K562 (cell line): ENCODE data around the gene FGF22. TPM values are rescaled to one million over a fixed set of nuclear protein-coding genes. Genes with fewer than 3 reads are reported as not detected.
A peak's percentile ranks its signal among the peaks of the same experiment; 100 is the strongest.

Source experiments
- AFF1 ChIP-seq, 2 experiments: fragments of 450-650 bp; IDR thresholded peaks; 2 replicates each; pipeline ENCODE4 v1.6.1; 2018; ENCODE audit warnings: mild to moderate bottlenecking in 2 of 2, low read depth in 1 of 2; ENCODE audit not compliant: partially characterized antibody in 2 of 2
- CBX3 ChIP-seq, 2 experiments: IDR thresholded peaks; 1 replicate in 1 of 2; 2 replicates in 1 of 2; pipeline ENCODE4 v1.6.1; 2012; ENCODE audit warnings: inconsistent platforms in 2 of 2, low read length in 2 of 2, borderline replicate concordance in 1 of 2, control low read depth in 1 of 2
- FOXM1 ChIP-seq, 2 experiments: fragments of 450-650 bp in 1 of 2; sonication (generic) in 1 of 2; formaldehyde crosslinking in 1 of 2; IDR thresholded peaks; 2 replicates each; pipeline versions ENCODE4 v1.6.1 to v1.9.0; 2017 to 2022; ENCODE audit warnings: low read depth in 2 of 2, mild to moderate bottlenecking in 2 of 2, missing genetic modification reagents in 1 of 2, moderate library complexity in 1 of 2
- GABPB1 ChIP-seq: sonication (generic); formaldehyde crosslinking; IDR thresholded peaks from 2 replicates; pipeline ENCODE4 v1.8.0; 2022; ENCODE audit warnings: mild to moderate bottlenecking, missing genetic modification reagents
- HOXB6 ChIP-seq: fragments of 250-450 bp; sonication (Bioruptor Pico); IDR thresholded peaks from 2 replicates; pipeline ENCODE4 v1.5.1; 2022; ENCODE audit warnings: mild to moderate bottlenecking, borderline replicate concordance
- MAX ChIP-seq: sonication (generic); formaldehyde crosslinking; IDR thresholded peaks from 2 replicates; pipeline ENCODE4 v1.9.0; 2022; ENCODE audit warnings: mild to moderate bottlenecking, missing genetic modification reagents
- MEF2A ChIP-seq: IDR thresholded peaks from 2 replicates; pipeline ENCODE4 v1.6.1; 2011; ENCODE audit warnings: low read depth, mild to moderate bottlenecking, low read length, moderate library complexity; ENCODE audit not compliant: control insufficient read depth
- MTA3 ChIP-seq: fragments of 450-650 bp; formaldehyde crosslinking; IDR thresholded peaks from 2 replicates; pipeline ENCODE4 v1.6.1; 2017; ENCODE audit warnings: mild to moderate bottlenecking, borderline replicate concordance
- NCOR1 ChIP-seq: fragments of 450-650 bp; IDR thresholded peaks from 2 replicates; pipeline ENCODE4 v1.6.1; 2016; ENCODE audit warnings: mild to moderate bottlenecking, moderate library complexity
- PML ChIP-seq: IDR thresholded peaks from 2 replicates; pipeline ENCODE4 v1.6.1; 2012; ENCODE audit warnings: low read length, inconsistent platforms
- SAFB2 ChIP-seq: fragments of 200-400 bp; formaldehyde crosslinking; IDR thresholded peaks from 2 replicates; pipeline ENCODE4 v1.6.1; 2018; ENCODE audit warnings: borderline replicate concordance, low read length, low read depth, moderate library complexity; ENCODE audit not compliant: severe bottlenecking
- STAG1 ChIP-seq: sonication (generic); formaldehyde crosslinking; IDR thresholded peaks from 2 replicates; pipeline ENCODE4 v1.5.0; 2020; ENCODE audit warnings: missing genetic modification reagents, borderline replicate concordance
- ZBTB1 ChIP-seq: sonication (generic); formaldehyde crosslinking; IDR thresholded peaks from 2 replicates; pipeline ENCODE4 v1.8.1; 2023; ENCODE audit warnings: missing genetic modification reagents, low read depth, mild to moderate bottlenecking, borderline replicate concordance
- ZFP1 ChIP-seq: fragments of 450-650 bp; formaldehyde crosslinking; IDR thresholded peaks from 2 replicates; pipeline ENCODE4 v1.4.0; 2020; ENCODE audit warnings: mild to moderate bottlenecking, mixed read lengths
- ZNF217 ChIP-seq: sonication (generic); formaldehyde crosslinking; IDR thresholded peaks from 2 replicates; pipeline ENCODE4 v1.8.0; 2022; ENCODE audit warnings: mild to moderate bottlenecking, missing genetic modification reagents
- polyA plus RNA-seq, 8 experiments: library from polyadenylated mRNA; depleted of rRNA in 4 of 8; stranded (reverse) in 5 of 8; unstranded in 3 of 8; fragments of >200 nt; fragmentation: Nextera tagmentation in 2 of 8; fragmentation: Illumina TruSeq in 1 of 8; extraction: Ambion mirVana in 2 of 8; extraction: Trizol in 1 of 8; gene quantifications; 2 replicates each; pipeline versions ENCODE4 v1.2.1 to v1.2.3, GENCODE V29; 2011 to 2014; ENCODE audit warnings: inconsistent platforms in 1 of 8, missing spikeins in 1 of 8
- total RNA-seq, 7 experiments: library from RNA; depleted of rRNA in 6 of 7; stranded (reverse); fragments of >200 nt in 6 of 7; fragmentation: Illumina TruSeq in 2 of 7; extraction: Trizol in 2 of 7; gene quantifications; 2 replicates each; pipeline versions ENCODE4 v1.2.1 to v1.2.3, GENCODE V29; 2011 to 2021; ENCODE audit warnings: low replicate concordance in 1 of 7
- TF ChIP-seq, protein P1 (sequence below), 2 experiments: IDR thresholded peaks; 2 replicates each; pipeline ENCODE4 v1.6.1; 2011; ENCODE audit warnings: borderline replicate concordance in 1 of 2, control low read depth in 1 of 2, low read depth in 1 of 2, low read length in 1 of 2, mild to moderate bottlenecking in 1 of 2, mixed read lengths in 1 of 2, moderate library complexity in 1 of 2; ENCODE audit not compliant: insufficient read depth in 1 of 2, insufficient read length in 1 of 2, poor library complexity in 1 of 2, severe bottlenecking in 1 of 2; ENCODE audit errors: extremely low read depth in 1 of 2
- TF ChIP-seq, protein P2 (sequence below): fragments of 450-650 bp; IDR thresholded peaks from 2 replicates; pipeline ENCODE4 v1.6.1; 2016; ENCODE audit warnings: mild to moderate bottlenecking

The FGF22 gene
- total and polyA plus RNA-seq, 9 of the 15 experiments (the other 6 are each of a cell fraction or from before 2014, with no cell fraction given): 0.14 to 2.2 (median 0.86) TPM; not detected in 4

- TF ChIP-seq ZNF217 (CRISPR knock-in tag) (no peak), ZBTB1 (CRISPR knock-in tag) (0 out of 2 replicates have a peak, but pooled peaks have one; percentile 24), ZFP1 (no peak), FOXM1 (IDR thresholded peaks at IDR 0.05; ENCODE audit: low read depth) (peak; percentile 91), FOXM1 (CRISPR knock-in tag; IDR thresholded peaks at IDR 0.05; ENCODE audit: low read depth) (no peak), MEF2A (peak; percentile 14; the same call in 1 of the 2 replicates), MTA3 (peak; percentile 89), NCOR1 (peak; percentile 46; the same call in 1 of the 2 replicates), AFF1 (IDR thresholded peaks at IDR 0.05; ENCODE audit: low read depth in 1 of 2, partially characterized antibody in 2 of 2) (peak in 1 of 2 experiments; percentile 52), PML (peak; percentile 36; the same call in 1 of the 2 replicates), GABPB1 (CRISPR knock-in tag) (peak; percentile 71), MAX (no peak), CBX3 (IDR thresholded peaks at IDR 0.05; ENCODE audit: borderline replicate concordance in 1 of 2, low read length in 2 of 2) (peak in 1 of 2 experiments; percentile 65; a peak in 2 of 3 replicates), STAG1 (CRISPR knock-in tag) (no peak), SAFB2 (no peak), HOXB6 (CRISPR knock-in tag) (no peak)
- TF ChIP-seq, protein P1, sequence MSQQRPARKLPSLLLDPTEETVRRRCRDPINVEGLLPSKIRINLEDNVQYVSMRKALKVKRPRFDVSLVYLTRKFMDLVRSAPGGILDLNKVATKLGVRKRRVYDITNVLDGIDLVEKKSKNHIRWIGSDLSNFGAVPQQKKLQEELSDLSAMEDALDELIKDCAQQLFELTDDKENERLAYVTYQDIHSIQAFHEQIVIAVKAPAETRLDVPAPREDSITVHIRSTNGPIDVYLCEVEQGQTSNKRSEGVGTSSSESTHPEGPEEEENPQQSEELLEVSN (IDR thresholded peaks at IDR 0.05; ENCODE audit: borderline replicate concordance in 1 of 2, extremely low read depth in 1 of 2, insufficient read depth in 1 of 2, insufficient read length in 1 of 2, low read depth in 1 of 2, low read length in 1 of 2, poor library complexity in 1 of 2, severe bottlenecking in 1 of 2): no peak
- TF ChIP-seq, protein P2, sequence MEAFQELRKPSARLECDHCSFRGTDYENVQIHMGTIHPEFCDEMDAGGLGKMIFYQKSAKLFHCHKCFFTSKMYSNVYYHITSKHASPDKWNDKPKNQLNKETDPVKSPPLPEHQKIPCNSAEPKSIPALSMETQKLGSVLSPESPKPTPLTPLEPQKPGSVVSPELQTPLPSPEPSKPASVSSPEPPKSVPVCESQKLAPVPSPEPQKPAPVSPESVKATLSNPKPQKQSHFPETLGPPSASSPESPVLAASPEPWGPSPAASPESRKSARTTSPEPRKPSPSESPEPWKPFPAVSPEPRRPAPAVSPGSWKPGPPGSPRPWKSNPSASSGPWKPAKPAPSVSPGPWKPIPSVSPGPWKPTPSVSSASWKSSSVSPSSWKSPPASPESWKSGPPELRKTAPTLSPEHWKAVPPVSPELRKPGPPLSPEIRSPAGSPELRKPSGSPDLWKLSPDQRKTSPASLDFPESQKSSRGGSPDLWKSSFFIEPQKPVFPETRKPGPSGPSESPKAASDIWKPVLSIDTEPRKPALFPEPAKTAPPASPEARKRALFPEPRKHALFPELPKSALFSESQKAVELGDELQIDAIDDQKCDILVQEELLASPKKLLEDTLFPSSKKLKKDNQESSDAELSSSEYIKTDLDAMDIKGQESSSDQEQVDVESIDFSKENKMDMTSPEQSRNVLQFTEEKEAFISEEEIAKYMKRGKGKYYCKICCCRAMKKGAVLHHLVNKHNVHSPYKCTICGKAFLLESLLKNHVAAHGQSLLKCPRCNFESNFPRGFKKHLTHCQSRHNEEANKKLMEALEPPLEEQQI: no peak
These were observed 42.0 kb upstream of the FGF22 start (continued) for GRCh38 chr19:597406-598315.
